Measurements from ENCODE around the gene ADAM10.
"Not testable (repeated sequence)": the region's sequence is repeated elsewhere in the genome, so short reads cannot be mapped to it uniquely, and the experiment has no call there.

The ADAM10 gene

DNA sequence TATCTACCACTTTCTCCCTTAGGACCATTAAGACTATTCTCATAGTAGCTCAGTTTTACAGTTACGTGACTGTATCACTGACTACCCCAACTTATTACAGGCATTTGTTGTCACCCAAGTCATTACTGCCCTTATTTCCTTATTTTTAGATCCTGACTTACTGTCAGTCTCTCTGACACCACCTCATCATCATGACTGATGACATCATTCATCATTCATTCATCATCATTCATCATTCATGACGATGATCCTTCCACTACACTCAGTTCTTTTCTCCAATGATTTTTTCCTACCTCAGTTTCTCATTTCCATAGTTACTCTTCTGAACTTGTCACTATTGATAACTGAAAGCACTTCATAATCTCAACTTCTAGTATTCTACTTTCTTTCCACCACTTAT lies 83.8 kb downstream of the ADAM10 start:
- no peak for DNase-seq

DNA sequence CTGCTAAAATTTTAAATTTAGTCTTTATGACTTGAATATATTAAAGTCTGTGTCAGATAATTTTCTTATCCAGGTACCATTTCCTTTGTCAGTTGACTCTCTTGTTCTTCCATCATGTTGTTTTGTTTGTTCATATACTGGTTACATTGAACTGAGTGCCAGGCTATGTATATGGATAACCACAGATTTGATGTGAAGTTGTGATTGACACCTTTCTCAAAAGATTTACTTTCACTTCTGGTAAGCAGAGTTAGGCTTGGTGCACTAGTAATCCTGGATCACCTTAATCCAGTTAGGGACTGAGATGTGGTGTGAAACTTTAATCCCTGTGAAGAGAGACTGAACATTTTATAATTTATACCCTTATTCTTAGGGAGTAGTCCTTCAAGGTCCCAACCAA lies 99.4 kb downstream of the ADAM10 start:
- no peak for DNase-seq

DNA sequence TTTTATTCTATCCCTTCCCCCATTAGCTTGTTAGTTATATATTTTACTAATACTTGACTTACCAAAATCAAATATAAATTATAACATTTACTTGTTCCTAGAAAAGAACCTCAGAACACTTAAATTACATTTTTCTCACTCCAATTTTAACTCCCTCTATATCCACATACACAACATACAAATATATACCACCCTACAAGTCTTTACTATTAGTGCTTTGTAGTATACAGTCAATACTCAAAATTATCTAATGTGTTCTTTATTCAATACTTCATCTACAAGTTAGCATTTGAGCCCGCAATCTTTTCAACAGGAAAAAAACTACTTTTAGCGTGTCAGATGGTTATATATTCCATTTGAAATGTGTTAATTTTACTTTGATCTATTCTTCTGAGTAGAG lies 100.3 kb downstream of the ADAM10 start:
- no peak for DNase-seq

DNA sequence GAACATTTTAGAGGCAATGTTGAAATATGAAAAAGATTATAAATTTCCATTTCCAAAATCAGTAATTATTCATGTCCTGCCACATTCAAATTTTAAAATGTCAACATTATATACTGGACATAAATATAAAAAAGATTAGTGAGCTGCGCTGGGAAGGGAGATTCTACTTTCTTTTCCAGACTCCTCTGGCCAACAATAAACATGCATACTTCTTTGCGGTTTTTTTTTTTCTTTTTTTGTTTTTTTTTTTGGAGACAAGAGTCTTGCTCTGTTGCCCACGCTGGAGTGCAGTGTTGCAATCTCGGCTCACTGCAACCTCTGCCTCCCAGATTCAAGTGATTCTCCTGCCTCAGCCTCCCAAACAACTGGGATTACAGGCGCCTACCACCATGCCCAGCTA lies 105.5 kb downstream of the ADAM10 start:
- DNase-seq = no peak

DNA sequence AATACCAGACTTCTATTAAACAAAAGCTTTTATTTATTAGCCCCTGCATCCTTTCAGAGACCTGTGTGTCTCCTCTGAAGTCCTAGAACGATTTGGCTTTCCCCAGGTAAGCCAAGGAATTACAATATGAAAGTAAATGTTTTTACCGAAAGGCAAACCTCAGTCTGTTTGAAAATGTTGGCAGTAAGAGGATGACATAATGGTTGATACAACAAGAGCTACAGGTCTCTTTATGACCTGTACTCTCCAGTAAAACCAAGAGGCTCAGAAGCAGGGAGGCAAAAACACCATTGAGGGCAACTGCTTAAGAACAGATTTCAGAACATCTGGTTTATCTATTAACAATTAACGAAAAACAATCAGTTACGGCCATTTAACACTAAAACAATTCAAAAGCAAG lies 107.8 kb downstream of the ADAM10 start:
- no peak for DNase-seq

DNA sequence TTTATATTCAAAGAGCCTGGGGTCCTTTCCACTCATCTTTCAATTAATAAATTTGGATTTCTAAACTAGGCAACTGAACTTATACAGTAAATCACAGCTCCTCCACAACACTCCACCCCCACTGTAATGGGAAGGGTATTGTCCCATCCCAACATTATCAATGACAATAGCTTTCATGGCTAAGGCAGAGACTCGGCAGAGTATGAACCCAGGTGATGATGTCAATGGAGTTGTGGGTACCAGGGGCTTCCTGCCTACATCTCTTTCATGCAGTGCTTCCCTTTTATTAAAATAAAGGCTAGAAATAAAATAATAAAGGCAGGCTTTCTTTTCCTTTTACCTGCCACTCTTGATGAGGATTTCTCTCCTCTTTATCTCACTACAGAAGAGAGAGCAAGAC lies 109.5 kb downstream of the ADAM10 start:
- DNase-seq = no peak

DNA sequence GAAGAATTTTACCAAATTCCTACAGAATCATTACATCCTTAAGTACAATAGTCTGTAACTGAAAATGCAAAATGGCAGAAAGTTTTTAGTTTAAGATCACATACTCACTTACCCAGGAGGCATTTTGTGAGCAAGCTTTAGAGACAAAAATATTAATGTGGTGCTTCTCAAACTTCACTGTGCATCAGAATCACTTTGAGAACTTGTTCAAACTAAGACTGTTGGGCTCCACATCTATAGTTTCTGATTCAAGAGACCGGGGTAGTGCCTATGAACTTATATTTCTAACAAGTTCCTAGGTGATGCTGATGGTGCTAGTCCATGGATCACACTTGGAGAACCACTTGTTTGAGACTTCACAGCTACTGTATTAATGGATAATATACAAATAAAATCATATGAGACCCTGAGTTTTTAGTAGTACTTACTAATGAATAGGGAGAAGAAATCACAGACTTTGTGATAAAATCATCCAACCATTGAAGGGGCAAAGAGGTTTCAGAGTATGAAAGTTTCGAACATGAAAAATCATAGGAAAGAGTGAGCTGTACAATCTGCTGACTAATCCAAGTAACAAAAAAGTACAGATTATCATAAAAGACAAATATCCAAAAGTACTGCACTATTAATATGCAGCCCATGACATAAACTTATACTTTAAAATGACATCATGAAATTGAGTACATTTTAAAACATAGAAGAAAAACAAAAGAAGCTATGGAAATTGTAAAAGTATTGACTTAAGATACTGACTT lies 110.3 kb downstream of the ADAM10 start:
- DNase-seq = no peak

DNA sequence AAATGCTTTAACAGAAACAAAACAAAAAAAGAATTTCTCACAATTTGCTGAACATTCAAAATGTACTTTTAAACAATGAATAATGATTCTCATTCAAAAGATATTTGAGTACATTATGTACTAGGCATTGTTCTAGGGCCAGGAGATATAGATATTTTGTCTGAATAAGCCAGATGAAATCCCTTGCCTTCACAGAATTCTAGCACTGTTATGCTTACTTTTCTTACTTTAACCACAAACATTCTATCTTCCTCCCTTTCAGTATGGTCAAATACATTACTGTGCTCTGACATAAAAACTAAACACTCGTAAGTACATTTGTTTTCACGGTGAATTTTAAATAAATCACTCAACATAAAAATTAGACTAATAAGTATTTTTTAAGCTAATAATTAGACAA lies 116.7 kb downstream of the ADAM10 start:
- DNase-seq = no peak

DNA sequence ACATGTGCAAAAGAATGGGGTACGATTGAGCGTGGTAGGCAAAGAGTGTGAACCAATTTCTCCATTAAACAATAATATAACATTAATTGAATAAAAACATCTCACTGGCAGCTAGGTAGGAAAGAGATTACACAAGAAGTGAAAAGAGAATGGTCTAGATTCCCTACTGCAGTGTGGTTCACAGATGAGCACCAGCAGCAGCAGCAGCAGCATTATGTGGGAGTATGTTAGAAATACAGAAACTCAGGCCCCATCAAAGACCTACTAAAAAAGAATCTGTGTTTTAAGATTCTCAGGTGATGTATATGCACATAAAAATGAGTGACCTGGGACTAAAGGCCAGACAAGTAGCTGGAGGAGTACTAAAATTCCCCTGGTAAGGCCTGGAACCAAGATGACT lies 118.2 kb downstream of the ADAM10 start:
- DNase-seq = no peak

DNA sequence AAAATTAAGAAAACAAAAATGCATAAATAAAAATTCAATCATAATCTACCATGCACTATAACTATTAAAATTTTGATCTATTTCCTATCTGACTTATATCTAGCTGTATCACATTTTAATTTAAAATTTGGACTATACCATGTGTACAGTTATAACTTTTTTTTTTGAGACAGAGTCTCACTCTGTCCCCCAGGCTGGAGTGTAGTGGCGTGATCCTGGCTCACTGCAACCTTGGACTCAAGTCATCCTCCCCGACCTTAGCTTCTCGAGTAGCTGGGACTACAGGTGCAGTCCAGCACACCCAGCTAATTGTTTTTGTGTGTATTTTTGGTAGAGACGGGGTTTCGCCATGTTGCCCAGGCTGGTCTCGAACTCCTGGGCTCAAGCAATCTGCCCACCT lies 119.9 kb downstream of the ADAM10 start:
- no peak for DNase-seq

DNA sequence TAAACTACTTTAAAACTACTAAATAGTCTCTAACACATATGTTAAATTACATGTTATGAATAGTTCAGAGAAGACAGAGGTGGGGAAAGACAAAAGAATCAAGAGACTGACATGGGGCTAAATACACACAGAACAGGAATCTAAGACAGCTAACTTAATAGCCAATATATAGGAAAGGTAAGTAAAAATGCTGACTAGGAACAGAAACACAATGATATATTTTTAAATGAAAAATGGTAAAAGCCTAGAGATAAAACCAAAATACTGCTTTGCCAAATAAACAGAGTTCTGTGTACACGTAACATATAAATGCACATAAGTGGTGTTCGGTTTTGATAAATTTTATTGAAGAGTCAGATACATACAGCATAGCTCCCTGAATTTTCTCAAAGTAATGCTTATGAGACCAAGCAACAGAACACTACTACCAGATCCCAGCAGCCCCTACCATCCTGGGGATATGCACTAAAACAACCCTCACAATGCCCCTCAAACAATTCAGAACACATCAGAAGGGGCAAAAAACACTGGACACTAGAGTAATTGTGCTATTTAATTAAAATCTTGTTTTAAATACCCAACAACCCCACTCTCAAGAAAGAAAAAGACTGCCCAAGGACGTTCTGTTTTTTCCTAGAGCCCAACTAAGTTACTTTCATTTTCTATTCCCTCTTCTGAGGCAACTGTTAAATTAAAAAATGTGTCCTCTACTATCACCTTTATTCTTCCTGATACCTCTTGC lies 121.1 kb downstream of the ADAM10 start:
- DNase-seq = peak; percentile 25

DNA sequence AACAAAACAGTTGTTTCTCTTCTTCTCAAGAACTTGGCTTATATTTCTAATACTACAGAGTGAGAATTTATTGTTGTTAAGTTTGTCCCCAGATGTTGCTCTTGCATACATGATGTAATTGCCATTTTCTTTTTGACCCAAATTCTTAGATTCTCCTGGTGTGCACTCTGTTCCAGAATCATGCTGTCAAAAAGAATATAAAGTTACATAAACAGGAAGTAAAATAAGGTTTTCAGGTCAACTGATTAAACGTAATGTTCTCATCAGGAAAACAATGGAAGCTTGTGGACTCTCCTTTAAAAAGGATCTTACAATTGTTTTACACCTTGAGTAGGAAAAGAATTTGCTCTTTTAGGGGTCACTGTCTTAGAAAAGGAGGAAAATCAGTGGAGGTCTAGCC lies 121.8 kb downstream of the ADAM10 start:
- DNase-seq = peak; percentile 27

DNA sequence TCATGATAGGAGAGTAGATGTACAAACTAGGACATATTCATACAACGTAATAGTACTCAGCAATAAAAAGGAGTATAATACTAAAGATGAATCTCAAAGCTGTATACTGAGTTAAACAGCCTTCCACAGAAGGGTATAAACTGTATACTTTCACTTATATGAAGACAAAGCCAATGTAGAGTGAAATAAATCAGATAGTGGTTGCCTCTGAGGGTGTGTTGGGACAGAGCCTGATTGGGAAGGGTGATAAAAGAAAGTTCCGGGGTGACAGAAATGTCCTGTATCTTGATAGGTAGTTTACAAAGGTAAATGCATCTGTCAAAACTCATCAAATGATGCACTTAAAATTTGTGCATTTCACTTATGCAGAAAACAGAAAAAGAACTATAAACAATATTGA lies 122.5 kb downstream of the ADAM10 start:
- DNase-seq = peak; percentile 23

DNA sequence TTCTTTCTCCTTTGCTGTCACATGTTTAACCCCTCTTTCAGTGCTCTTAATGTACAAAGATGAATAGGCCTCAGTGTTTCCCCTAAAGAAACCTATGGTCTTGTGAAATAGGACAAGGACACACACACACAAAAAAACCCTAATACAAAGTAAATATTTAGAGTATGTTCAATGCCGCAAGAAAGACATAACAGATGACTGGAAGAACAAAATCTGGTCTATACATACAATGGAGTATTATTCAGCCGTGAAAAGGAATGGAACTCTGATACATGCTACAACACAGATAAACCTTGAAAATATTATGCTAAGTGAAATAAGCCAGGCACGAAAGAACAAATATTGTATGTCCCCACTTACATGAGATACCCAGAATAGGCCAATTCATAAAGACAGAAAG lies 123.1 kb downstream of the ADAM10 start:
- no peak for DNase-seq

DNA sequence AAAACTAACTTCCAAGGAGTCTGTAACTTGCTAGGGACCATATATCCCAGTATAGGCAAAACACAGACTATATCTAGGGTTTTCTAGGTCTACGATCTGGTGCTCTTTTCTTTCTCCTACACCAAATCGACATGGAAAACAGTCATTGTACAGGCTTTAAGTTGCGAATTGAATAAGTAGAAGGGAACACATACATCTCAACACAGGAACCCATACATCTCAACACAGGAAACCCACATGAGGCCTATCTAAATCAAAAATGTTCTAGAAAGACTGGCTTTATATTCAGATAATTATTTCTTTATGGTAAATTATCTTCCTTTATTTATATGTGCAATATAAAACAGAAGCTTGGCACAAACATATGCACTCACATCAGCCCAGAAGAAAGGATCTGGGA lies 126.6 kb downstream of the ADAM10 start:
- no peak for DNase-seq

DNA sequence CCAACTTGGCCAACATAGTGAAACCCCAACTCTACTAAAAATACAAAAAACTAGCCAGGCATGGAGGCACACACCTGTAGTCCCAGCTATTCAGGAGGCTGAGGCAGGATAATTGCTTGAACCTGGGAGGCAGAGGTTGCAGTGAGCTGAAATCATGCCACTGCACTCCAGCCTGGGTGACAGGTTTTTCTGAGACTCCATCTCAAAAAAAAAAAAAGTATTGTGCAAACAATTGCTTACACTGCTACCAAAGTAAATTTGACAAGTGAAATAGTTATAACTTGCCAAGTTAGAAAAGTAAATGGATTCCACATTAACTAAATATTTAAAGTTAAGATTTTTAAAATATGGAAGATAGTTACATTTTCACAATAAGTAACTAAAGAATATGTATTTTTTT lies 129.2 kb downstream of the ADAM10 start:
- DNase-seq = not testable (repeated sequence)

DNA sequence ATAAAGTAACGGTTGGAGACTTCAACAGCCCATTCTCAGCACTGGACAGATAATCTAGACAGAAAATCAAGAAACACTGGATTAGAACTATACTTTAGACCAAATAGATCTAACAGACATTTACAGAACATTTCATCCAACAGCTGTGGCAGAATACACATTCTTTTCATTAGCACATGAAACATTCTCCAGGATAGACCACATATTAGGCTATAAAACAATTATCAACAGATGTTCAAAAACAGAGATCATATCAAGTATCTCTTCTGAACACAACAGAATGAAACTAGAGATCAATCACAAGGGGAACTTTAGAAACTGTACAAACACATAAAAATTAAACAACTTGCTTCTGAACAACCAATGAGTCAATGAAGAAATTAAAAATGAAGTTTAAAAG lies 133.3 kb downstream of the ADAM10 start:
- no peak for DNase-seq

DNA sequence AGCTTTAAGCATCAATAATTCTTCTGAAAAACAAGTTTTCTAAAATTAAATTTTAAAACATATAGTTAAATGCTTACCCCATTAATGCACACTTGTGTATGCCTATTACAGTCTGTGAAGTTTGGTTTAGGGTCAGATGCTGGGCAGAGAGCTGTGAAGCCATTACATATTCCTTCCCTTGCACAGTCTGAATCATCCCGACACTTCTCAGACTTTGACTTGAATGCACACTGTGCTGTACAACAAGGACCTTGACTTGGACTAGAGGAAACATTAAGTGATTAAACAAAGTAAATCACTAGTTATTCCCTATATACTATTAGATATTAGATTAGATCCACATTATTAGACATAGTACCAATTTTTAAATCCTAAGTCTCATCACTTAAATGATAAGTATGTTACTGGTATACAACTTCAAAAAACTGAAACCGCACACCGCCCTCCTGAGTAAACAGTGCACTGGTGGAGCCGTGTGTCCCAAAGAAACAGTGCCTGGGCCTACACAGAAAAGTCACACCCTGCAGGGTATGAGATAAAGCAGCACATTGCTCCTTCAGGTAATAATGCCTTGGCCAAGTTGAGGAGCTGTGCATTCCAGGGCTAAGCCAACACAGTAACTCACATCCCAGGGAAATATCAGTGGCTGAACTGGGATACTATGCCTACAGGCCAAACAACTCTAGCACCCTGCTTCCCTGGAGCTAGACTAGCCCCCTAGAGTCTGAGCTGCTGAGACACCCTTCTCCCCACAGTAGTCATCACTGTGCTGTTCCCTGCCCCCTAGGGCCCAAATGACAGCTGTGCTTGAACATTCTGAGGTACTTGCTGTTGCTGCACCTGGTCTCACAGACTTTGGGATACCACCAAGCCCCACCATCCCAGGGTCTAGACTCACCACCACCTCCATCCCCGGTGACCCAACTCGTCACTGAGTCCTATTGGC lies 137.5 kb downstream of the ADAM10 start:
- DNase-seq = no peak

DNA sequence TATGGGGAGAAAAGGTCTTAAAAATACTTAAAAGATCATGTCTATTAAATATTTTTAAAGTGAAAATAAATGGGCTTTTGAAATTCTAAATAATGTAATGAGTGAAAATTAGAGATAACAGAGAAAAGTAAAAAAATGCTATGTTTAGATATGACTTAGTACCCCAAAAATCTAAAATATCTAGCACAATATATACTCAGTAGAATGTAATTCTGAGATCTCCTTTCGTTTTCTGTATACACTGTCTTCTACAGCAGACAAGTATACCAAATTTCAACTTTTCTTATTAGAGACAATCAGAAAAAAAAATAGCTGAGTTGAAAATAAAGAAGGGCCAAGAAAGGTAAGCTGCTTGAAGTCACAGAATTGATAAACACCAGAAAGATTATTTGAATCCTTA lies 140.8 kb downstream of the ADAM10 start:
- no peak for DNase-seq

DNA sequence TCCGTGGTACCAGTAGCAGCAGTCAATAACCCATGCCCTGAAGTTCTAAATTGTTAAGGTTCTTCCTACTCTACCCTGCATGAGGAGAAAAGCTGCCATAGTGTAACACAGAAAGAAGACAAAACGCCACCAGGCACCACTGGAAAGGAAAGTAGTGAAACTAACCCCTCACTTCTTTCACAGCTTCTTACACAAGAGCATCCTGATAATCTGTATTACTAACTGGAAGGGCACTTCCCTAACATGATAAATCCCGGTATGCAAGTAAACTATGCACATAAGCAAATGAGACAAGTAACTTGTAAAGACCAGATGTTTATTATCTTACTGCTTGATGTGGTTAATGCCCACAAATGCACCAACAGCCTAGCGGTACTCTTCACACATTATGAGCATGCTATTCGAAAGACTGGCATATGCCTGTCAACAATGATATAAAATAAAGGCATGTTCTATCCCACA lies 141.3 kb downstream of the ADAM10 start:
- peak; percentile 38 for DNase-seq

DNA sequence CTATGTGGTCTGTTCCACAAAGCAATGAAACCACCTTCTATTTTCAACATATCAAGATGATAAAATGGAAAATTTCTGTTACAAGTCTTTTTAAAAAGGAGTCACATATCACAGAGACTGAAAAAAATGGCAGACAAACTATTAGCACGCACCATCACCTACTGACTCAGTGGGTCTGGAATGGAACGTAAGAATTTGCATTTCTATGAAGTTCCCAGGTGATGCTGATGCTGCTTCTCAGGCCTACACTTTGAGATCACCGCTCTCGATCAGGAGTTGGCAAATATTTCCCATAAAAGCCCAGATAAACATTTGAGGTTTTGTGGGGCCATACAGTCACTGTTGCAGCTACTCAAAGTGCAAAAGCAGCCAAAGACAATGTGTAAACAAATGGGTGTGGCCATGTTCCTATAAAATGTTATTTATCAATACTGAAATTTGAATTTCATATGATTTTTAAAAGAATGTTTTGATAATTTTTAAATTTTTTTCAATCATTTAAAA lies 142.9 kb downstream of the ADAM10 start:
- no peak for DNase-seq

DNA sequence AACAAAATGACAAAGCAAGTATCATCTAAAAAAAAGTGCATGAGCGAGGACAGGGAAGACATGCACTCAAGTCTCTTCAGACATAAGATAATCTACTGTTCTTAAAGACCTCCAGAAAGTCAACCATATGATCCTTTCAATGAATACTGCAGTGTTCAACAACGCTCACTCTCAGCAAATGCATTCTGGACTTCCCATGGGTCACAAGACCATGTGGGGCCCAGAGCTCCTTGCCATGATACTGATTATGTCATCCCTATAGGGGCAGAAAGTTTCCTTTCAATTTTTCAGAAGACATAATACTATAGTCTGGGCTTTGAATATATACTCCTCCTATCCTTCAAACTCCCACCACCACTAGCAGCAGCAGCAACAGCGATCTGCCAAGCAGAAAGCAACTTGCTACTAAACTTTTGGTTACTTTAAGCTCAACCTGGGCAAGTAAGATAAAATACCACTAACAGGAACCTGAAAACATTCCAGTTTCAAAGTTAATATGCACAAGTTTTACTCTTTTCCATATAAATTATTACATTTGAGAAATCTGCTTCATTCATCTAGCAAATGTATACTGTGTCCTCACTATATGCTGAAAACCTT lies 143.5 kb downstream of the ADAM10 start:
- no peak for DNase-seq

DNA sequence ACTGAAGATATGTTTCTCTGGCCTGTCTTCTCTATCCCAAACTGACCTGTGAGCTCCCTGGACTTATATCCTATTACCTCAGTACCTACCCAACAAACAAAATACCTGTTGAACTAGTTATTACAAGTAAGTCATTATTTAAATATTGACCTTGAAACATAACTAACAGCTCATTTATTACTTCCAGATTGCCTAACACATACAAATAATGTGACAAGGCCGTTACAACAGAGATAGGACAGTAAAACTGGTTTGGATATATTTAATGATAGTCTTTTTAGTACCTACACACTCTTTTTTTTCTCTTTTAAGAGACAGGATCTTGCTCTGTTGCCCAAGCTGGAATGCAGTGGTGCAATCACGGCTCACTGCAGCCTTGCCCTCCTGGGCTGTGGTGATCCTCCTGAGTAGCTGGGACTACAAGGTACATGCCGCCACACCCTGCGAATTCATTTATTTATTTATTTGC lies 145.0 kb downstream of the ADAM10 start:
- DNase-seq = no peak
